HG02943 (cell line): ENCODE data around the gene SNX25.
"Not testable (repeated sequence)": the region's sequence is repeated elsewhere in the genome, so short reads cannot be mapped to it uniquely, and the experiment has no call there.

Experiments
- ATAC-seq: cut with Tn5 transposase; IDR thresholded peaks from one replicate; pipeline ENCODE4 v1.9.1; 2021; ENCODE audit warnings: mild to moderate bottlenecking, low read depth, moderate library complexity; ENCODE audit not compliant: unreplicated experiment

The SNX25 gene

DNA sequence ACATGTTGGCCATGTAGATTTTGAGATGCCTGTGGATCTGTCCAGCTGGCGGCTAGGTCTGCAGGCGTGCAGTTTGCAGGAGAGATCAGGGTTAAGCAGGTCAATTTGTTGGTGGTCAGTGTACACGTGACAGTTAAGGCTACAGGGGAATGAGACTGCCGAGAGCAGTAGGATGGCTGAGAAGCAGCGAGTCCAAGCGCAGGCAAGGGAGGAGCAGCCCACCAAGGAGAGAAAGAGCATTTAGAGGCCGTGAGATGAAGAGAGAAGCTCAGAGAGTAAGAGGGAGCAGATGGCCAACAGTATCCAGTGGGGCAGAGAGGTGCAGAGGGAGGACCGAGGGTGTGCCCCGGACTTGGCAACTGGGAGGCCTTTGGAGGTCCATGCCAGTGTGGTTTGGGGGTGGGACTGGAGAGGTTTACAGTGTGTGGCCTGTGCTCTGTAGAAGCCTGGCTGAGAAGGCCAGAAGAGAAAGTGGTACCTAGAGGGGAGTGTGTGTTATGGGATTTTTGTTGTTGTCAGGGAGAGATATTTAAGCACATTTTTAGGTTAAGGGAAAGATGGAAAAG lies 18.4 kb downstream of the SNX25 start:
- ATAC-seq = no peak

DNA sequence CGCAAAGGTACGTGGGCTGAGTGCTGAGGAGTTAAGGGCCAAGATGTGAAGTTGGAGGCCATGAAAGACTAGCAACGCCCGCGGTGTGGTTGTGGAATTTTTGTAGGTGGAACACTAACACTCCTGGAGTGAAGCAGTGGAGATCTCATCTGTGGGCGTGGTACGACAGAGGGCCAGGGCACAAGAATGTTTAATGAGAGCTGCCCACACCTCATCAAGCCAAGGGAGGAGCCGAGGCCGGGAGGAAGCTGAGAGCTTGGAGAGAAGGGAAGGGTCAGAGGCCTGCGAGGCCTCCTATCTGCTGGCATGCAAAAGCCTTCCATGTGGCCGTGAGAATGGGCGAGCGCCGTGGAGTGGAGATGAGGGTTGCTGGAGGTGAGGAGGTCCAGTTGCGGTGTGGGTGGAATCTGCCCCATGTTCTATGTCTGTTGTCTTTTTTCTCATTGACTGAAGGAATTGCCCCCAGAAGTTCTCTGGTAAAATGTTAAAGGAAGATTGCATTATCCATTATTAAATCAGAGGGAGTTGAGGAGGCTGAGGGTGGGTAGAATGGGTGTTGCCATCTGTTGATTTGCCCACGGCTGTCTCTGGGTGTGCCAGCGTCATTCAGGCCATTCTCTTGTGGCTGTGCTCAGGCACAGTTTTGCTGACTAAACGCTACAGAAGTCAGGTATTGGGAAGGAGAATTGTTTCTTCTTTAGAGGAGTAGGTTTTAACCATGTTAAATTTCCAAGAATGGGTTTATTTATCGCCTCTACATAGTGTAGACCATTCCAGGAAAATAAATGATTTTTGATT lies 19.8 kb downstream of the SNX25 start:
- no peak for ATAC-seq

DNA sequence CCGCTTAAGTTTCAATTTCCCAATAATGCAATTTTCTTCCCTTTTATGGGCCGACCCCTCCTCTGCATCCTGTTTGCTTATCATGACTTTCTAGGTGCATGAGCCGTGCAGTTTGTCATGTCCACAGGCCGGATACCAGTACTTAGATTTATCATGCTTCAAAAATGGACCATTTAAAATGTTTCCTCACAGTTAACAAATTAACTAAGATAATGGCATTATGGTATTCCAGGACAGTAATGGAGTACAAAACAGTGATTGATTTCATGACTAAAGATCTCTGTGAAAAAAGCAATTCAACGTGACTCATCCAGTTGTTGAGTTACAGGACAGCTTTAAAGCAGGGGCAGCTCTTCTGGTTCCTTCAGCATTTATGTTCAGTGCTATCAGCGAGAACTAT lies 23.0 kb downstream of the SNX25 start:
- ATAC-seq = no peak

DNA sequence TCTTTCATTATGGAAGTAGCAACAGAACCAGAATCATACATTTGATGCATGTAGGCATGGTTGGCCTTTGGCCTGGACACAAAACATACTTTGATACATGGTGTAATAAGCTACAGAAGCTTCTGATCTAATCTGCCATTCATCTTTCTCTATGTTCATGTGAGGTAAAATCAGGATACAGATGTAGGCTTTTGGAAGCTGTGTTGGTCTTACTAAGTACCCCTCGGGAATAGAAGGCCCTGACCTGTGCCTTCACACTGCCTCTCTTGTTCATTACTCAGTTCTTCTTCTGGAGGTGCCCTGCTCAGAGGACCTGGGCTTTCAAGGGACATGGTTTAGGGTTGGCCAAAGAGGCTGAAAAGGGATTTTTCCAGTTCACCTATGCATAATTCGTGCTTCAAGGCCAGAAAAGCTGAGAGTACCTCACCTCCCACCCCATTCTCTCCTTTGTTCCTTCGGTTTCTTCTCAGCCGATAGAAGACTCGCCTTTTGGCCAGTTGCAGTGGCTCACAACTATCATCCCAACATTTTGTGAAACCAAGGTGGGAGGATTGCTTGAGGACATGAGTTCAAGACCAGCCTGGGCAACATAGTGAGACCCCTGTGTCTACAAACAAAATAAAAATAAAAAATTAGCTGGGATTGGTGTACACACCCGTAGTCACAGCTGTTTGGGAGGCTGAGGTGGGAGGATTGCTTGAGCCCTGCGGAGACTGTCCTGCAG lies 25.9 kb downstream of the SNX25 start:
- ATAC-seq = no peak

DNA sequence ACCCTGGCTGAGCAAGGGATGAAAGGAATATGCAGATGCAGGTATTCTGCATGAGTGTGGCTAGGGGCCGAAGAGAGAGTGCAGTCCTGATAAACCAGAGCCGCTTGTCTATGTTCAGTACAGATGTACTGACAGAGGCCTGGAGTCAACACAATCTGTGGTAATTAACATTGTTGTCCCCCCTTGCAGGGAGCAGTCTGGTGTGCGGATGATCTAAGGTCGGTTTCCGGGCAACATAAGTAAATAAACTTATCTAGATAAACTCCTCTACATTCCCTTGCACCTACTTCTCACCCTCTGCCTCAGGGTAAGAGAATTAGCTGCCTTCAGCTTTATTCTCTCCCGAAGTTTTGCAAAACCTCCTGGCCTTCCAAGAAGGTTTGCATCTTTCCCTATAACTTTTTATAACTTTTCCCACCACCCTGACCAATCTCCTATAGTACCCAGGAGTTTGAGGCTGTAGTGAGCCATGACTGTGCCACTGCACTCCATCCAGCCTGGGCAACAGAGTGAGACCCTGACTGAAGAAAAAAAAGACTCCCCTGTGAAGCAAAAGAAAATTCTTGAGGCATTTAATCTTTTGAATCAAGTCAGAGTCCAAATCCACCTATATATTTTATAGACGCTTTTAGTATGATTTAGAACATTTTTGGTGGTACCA lies 26.6 kb downstream of the SNX25 start:
- ATAC-seq = no peak

DNA sequence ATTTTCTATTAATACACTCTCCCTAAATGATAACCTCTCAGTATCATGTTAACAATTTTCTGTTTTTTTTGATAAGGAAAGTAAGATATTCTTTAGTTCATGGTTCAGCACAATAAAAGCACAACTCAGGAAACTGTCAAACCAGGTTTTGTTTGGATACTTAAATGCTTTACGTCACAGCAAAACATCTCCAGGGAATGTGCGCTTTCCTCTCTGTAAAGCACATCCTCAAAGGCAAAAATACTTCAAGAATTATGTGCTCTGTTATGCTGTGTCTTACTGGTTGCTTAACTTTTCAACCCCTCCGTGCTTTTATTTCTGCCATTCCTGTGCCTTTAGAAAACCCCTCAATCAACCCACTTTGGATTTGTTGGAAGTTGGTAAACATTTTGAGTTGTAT lies 27.8 kb downstream of the SNX25 start:
- no peak for ATAC-seq

DNA sequence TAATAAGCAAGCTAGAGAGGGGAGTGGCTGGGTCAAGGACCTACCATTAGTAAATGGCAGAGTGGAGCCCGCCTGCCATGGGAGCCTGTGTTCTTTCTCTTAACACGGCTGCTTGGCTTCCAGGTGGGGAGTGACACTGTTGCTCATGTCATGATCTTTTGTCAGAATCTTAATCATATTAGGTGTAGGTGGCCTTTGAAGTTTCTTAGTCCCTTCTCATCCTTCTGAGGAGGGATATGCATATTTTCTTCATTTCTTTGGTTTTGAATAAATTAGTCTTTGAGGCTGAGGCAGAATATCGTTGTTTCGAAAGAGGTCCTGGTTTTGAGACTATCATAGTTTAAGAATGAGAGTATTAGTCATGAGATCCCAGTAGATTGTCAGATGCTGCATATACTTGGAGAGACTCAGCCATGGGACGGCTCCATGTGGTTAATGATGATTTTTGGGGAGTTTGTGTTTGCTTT lies 28.9 kb downstream of the SNX25 start:
- ATAC-seq = no peak

DNA sequence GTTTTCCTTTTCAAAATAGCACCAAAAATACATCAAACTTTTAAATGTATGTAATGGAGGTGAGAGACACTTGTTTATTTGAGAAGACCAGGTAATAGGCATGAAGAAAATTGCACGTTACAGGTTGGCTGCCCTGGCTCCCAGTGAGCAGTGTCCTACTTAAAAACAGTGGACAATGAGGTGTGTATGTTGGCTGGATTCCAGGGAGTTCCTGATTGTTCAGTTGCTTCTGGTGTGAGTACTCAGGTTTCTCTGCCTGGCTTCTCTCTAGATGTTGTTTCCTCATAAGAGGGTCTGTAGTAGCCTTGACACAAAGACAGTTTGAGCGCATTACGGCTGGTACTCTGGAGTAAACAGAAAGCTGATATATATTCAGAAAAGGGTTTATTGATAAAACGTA lies 29.4 kb downstream of the SNX25 start:
- ATAC-seq = no peak

DNA sequence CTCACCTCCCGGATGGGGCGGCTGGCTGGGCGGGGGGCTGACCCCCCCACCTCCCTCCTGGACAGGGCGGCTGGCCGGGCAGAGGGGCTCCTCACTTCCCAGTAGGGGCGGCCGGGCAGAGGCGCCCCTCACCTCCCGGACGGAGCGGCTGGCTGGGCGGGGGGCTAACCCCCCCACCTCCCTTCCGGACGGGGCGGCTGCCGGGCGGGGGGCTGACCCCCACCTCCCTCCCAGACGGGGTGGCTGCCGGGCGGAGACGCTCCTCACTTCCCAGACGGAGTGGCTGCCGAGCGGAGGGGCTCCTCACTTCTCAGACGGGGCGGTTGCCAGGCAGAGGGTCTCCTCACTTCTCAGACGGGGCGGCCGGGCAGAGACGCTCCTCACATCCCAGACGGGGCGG lies 31.1 kb downstream of the SNX25 start:
- ATAC-seq = not testable (repeated sequence)

DNA sequence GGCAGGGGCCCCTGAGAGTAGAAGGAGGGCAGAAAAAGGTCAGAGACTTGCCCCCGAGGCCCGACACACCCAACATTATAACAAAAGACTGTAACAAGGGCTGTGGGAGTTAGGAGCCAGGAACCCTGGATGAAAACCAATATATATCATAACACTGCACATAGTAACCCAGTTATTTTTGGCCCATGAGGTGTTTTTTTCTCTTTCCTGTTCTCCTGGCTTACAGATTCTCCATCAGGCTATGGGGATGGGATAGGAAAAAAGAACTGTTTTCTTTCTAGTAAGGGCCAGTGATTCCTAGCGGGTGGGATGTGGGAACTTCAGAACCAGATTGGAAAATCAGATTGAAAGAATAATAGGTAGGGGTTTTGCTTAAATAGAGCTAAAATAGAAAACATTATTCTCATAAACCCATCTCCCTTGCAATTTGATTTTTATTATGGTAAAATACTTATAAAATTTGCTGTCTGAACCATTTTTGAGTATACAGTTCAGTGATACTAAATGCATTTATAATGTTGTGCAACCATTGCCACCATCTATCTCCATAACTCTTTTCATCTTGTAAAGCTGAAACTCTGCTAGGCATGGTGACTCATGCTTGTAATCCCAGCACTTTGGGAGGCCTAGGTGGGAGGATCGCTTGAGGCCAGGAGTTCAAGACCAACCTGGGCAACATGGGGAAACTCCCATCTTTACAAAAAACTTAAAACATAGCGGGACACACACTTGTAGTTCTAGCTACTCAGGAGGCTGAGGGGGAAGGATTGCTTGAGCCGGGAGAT lies 33.5 kb downstream of the SNX25 start:
- ATAC-seq = no peak

DNA sequence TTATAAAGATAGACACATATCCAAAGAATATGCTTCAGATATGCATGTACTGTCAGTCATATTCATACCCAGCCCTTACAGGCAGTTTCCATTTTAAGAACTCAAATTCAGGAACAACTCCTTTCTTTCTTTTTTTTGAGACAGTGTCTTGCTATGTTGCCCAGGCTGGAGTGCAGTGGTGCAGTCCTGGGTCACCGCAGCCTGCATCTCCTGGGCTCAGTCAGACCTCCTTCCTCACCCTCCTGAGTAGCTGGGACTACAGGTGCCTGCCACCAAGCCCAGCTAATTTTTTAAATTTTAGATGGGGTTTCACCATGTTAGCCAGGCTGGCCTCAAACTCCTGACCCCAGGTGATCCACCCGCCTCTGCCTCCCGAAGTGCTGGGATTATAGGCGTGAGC lies 34.5 kb downstream of the SNX25 start:
- ATAC-seq = no peak

DNA sequence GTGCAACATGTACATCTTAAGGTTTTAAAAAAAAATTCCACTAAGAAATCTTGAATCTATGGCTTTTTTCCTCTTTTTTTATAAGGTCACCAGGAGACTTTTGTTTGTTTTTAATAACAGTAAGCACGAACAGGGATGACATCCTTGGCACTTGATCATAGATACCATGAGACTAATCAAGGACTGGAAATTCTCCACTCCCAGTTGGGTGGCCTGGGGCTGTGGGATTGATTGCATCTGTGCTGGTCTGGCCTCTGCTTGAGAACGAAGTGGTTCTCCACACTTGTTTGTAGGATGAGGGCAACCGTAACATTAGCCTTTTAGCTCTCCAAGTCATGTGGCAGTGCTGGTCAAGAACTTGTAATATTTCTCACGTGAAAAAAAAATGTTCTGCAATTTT lies 35.4 kb downstream of the SNX25 start:
- ATAC-seq = no peak

DNA sequence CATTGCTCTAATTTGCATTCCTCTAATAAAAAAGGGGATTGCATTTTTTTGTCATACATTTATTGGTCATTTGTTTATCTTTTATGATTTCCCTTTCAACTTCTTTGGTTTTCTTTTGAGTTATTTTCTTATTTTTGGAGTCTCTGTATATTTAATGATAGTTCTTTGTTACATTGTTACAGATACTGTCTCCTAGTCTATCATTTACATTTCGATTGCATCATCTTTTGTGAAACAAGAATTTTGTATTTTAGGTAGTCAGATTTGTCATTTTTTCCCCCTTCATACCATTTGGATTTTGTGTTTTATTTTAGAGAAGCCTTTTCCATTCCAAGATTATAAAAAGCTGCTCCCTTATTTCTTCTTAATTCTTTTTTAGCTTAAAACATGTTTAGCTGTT lies 37.1 kb downstream of the SNX25 start:
- no peak for ATAC-seq

DNA sequence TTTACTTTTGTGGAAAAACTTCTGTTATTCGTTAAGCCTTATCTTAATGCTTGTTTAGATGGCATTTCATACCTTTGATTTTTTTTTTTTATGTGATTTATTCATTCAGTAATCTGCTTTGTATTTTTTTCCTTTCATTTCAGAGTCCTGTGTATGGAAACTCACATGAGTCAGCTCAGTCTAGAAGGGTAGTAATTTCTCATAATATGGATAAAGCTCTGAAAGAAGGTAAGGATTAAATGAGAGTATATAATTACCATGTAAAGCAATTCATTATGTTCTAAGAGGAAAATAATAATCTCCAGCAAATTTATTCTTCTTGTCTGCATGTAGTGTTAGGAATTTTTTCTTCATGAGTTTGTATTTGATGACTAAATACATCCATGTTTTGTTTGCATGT lies 37.8 kb downstream of the SNX25 start:
- no peak for ATAC-seq

DNA sequence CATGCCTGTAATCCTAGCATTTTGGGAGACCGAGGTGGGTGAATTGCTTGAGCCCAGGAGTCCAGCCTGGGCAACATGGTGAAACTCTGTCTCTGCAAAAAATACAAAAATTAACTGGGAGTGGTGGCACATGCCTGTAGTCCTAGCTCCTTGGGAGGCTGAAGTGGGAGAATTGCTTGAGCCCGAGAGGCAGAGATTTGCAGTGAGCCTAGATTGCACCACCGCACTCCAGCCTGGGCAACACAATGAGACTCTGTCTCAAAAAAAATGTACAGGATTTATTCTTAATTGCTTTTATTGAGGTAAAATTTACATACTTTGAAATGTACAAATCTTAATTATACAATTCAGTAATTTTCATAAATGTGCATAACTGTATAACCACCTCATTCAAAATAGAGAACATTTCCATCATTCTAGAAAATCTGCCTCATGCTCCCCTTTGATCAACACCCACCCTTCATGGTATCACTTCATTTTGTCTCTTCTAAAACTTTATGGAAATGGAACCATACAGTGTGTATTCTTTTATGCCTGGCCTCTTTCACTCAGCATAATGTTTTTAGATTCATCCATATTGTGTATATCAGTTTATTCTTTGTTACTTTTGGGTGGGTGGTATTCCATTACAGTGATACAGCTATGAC lies 39.1 kb downstream of the SNX25 start:
- no peak for ATAC-seq

DNA sequence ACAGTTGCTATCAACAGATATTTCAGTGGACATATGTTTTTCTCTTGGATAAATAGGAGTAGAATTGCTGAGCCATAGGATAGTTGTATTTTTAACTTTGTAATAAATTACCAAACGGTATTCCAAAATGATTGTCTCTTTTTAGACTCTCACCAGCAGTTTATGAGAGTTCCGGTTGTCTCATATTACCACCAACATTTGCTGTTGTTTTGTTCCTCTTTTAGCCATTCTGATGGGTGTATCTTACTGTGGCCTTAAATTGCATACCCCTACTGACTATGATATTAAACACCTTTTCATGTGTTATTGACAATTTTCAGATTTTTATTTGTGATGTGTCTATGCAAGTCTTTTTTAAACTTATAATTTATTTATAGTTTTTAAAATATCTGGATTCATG lies 39.7 kb downstream of the SNX25 start:
- no peak for ATAC-seq

DNA sequence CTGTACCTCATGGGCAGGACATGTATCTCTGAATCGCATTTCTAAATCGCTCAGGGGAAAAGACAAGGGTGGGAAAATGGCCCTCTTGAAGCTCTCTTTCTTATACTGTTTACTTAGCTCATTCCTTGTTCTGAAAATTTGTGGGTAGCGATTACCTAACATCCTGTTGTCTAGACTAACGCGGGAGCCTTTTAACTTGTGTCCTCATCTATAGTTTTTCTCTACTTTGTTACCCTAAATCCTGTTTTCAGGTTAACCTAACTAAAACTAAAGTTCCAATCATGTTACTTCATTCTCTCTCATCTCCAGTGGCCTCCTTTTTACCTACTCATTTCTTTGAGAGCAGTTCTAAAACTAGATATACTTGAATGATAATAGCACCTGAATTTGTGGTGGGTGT lies 45.0 kb downstream of the SNX25 start:
- ATAC-seq = no peak

DNA sequence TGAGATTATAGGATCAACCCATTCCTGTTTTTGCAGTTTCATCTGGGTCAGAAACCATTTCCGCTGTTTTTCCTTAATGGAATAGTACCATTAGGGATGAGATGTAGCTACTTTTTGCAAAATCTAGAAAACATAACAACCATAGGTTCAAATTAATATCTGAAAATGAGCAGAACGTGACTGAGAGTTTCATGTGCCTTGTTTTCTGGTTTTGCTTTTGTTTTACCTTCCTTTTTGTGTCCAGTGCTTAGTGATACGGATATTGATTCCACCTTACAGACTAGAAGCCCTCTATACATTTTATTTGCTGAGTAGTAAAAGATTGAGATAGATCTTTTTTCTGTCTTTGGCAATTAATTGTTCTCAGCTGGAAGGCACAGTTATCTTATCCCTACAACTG lies 46.5 kb downstream of the SNX25 start:
- no peak for ATAC-seq

DNA sequence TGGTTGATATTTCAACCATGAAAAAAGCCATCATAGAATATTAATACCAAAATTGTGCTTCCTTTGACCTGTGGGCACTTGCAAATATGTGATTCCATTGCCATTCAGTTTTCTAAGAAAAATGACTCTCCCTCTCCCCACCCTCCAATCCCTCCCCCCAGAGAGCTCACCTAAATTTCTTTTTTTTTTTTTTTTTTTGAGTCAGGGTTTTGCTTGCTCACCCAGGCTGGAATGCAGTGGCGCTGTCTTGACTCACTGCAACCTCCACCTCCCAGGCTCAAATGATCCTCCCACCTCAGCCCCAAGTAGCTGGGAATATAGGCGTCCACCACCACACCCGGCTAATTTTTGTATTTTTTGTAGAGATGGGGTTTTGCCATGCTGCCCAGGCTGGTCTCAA lies 47.0 kb downstream of the SNX25 start:
- no peak for ATAC-seq

DNA sequence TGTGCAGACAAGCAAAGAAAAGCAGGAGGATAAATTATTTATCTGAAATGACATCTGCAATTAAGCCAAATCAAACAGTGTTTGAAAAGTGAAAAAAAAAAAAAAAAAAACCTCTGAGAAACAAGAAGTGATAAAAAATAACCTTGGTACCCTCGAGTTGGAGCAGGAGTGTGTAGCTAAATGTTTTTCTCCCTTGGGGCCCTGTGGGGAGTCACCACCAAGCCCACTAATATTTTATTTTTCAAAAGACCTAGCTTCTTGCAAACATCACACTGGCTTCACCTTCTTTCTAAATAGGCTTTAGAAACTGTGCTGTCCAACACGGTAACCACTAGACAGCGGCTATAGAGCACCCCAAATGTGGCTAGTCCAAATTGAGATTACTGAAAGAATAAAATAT lies 47.7 kb downstream of the SNX25 start:
- ATAC-seq = no peak
